ENCODE data around the gene ALKBH4.
"Not testable (repeated sequence)": the region's sequence is repeated elsewhere in the genome, so short reads cannot be mapped to it uniquely, and the experiment has no call there.

GRCh38 chr7:102493220-102493935 lies 28.7 kb upstream of the ALKBH4 start:
- TF ChIP-seq, protein P1, sequence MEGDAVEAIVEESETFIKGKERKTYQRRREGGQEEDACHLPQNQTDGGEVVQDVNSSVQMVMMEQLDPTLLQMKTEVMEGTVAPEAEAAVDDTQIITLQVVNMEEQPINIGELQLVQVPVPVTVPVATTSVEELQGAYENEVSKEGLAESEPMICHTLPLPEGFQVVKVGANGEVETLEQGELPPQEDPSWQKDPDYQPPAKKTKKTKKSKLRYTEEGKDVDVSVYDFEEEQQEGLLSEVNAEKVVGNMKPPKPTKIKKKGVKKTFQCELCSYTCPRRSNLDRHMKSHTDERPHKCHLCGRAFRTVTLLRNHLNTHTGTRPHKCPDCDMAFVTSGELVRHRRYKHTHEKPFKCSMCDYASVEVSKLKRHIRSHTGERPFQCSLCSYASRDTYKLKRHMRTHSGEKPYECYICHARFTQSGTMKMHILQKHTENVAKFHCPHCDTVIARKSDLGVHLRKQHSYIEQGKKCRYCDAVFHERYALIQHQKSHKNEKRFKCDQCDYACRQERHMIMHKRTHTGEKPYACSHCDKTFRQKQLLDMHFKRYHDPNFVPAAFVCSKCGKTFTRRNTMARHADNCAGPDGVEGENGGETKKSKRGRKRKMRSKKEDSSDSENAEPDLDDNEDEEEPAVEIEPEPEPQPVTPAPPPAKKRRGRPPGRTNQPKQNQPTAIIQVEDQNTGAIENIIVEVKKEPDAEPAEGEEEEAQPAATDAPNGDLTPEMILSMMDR (IDR thresholded peaks at IDR 0.05): not testable (repeated sequence)
- not testable (repeated sequence) for TF ChIP-seq POLR2A (IDR thresholded peaks at IDR 0.05)
